ENCODE data around the gene IL10RB. TPM values are rescaled to one million over a fixed set of nuclear protein-coding genes. Genes with fewer than 3 reads are reported as not detected.
"Not testable (repeated sequence)": the region's sequence is repeated elsewhere in the genome, so short reads cannot be mapped to it uniquely, and the experiment has no call there.

The IL10RB gene
- total RNA-seq, 1 experiment from 2014 or later = 28.2 TPM

GRCh38 chr21:33299181-33299752 lies 33.1 kb downstream of the IL10RB start:
- DNase-seq (ENCODE audit: extremely low read depth, low read depth) = no peak

GRCh38 chr21:33300701-33301631 lies 34.8 kb downstream of the IL10RB start:
- DNase-seq (ENCODE audit: extremely low read depth, low read depth) = no peak

GRCh38 chr21:33301632-33302002 lies 35.5 kb downstream of the IL10RB start:
- DNase-seq (ENCODE audit: extremely low read depth, low read depth) = no peak

- DNase-seq (ENCODE audit: extremely low read depth, low read depth) = no peak
Measured at GRCh38 chr21:33302055-33302454, 35.9 kb downstream of the IL10RB start.

- no peak for DNase-seq (ENCODE audit: extremely low read depth, low read depth)
Measured at GRCh38 chr21:33302796-33303195, 36.6 kb downstream of the IL10RB start.

- DNase-seq (ENCODE audit: extremely low read depth, low read depth) = no peak
Measured at GRCh38 chr21:33305344-33305671, 39.1 kb downstream of the IL10RB start.

- DNase-seq (ENCODE audit: extremely low read depth, low read depth) = no peak
Measured at GRCh38 chr21:33305938-33306337, 39.8 kb downstream of the IL10RB start.

- no peak for DNase-seq (ENCODE audit: extremely low read depth, low read depth)
Measured at GRCh38 chr21:33308586-33309490, 42.7 kb downstream of the IL10RB start.

GRCh38 chr21:33309778-33310177 lies 43.6 kb downstream of the IL10RB start:
- DNase-seq (ENCODE audit: extremely low read depth, low read depth) = no peak

- no peak for DNase-seq (ENCODE audit: extremely low read depth, low read depth)
Measured at GRCh38 chr21:33312121-33312520, 46.0 kb downstream of the IL10RB start.

- no peak for DNase-seq (ENCODE audit: extremely low read depth, low read depth)
Measured at GRCh38 chr21:33313183-33313582, 47.0 kb downstream of the IL10RB start.

- no peak for DNase-seq (ENCODE audit: extremely low read depth, low read depth)
Measured at GRCh38 chr21:33313611-33314010, 47.4 kb downstream of the IL10RB start.

- DNase-seq (ENCODE audit: extremely low read depth, low read depth) = no peak
Measured at GRCh38 chr21:33314111-33314510, 47.9 kb downstream of the IL10RB start.

GRCh38 chr21:33315946-33316710 lies 50.0 kb downstream of the IL10RB start:
- no peak for DNase-seq (ENCODE audit: extremely low read depth, low read depth)

- no peak for DNase-seq (ENCODE audit: extremely low read depth, low read depth)
Measured at GRCh38 chr21:33317145-33317544, 51.0 kb downstream of the IL10RB start.

- no peak for DNase-seq (ENCODE audit: extremely low read depth, low read depth)
Measured at GRCh38 chr21:33317786-33318486, 51.8 kb downstream of the IL10RB start.

GRCh38 chr21:33321005-33321404 lies 54.8 kb downstream of the IL10RB start:
- not testable (repeated sequence) for DNase-seq (ENCODE audit: extremely low read depth, low read depth)

GRCh38 chr21:33323610-33324009 lies 57.4 kb downstream of the IL10RB start:
- not testable (repeated sequence) for DNase-seq (ENCODE audit: extremely low read depth, low read depth)

GRCh38 chr21:33324291-33325221 lies 58.4 kb downstream of the IL10RB start, which contains the start of gene IFNAR1:
TSS of gene IFNAR1 (plus strand) at chr21:33324970. CDS start at chr21:33325056, 86 bp downstream.
- peak; percentile 96 for DNase-seq (ENCODE audit: extremely low read depth, low read depth)
